K562 (cell line): ENCODE measurements around the gene RERE. TPM values are rescaled to one million over a fixed set of nuclear protein-coding genes. Genes with fewer than 3 reads are reported as not detected.

Experiments
- ATAC-seq: fragments of 200-7000 bp; cut with Tn5 transposase; 3 replicates; pipeline ENCODE4 v1.9.1; 2020; ENCODE audit warnings: moderate library complexity
- BruUV-seq: library from RNA; stranded (reverse); fragments of 400-500 nt; replicated peaks from 2 replicates; lab custom pipeline; 2021; lab: Mats Ljungman, UMichigan
- CTCF ChIA-PET: fragments of 300-600 bp; formaldehyde crosslinking; extraction: SDS; loops from one replicate; lab custom pipeline; 2021; ENCODE audit warnings: low intra/inter-chr PET ratio; lab: Yijun Ruan, JAX
- POLR2A ChIA-PET: fragments of 300-600, 350-650 bp; sonication (Branson Sonifier 250); formaldehyde crosslinking; extraction: SDS; loops from one replicate; lab custom pipeline; 2021; ENCODE audit warnings: antibody characterized with exemption, inconsistent platforms; lab: Yijun Ruan, JAX
- DNase-seq, 4 experiments: peaks; one replicate each; pipeline versions ENCODE4 v3.0.0 to v3.0.0-alpha.2; 2011 to 2018; ENCODE audit warnings: low spot score in 3 of 4, mixed read lengths in 3 of 4; ENCODE audit errors: extremely low read depth in 1 of 4
- FAIRE-seq: peaks from 2 replicates; lab custom pipeline; 2011; peaks lifted over from hg19 to GRCh38; lab: Jason Lieb, UNC
- H2AFZ ChIP-seq: 2 replicates; pipeline ENCODE4 v1.6.0; 2011; ENCODE audit warnings: low read depth, low read length, control low read depth, inconsistent platforms
- H3K27ac ChIP-seq: fragments of 200-600 bp; 3 replicates; pipeline ENCODE4 v1.8.0; 2011; ENCODE audit warnings: low read depth, mild to moderate bottlenecking, control low read depth, inconsistent platforms, low read length, moderate library complexity, mixed read lengths; ENCODE audit errors: extremely low read depth
- H3K27me3 ChIP-seq, 2 experiments: fragments of 300-600 bp in 1 of 2; 2 replicates in 1 of 2; 3 replicates in 1 of 2; pipeline versions ENCODE4 v1.6.0 to v1.8.0; 2011; ENCODE audit warnings: inconsistent platforms in 2 of 2, low read length in 2 of 2, mild to moderate bottlenecking in 1 of 2, mixed read lengths in 1 of 2, moderate library complexity in 1 of 2; ENCODE audit not compliant: control insufficient read depth in 2 of 2, insufficient read depth in 2 of 2
- H3K36me3 ChIP-seq: fragments of 300-600 bp; 3 replicates; pipeline ENCODE4 v1.8.0; 2011; ENCODE audit warnings: mild to moderate bottlenecking, low read length, inconsistent platforms; ENCODE audit not compliant: control insufficient read depth, insufficient read depth
- H3K4me1 ChIP-seq, 2 experiments: fragments of 200-600 bp in 1 of 2; replicated peaks in 1 of 2; 2 replicates in 1 of 2; 3 replicates in 1 of 2; pipeline versions ENCODE4 v1.5.1 to v1.8.0; 2011; ENCODE audit warnings: inconsistent platforms in 2 of 2, low read length in 2 of 2, mild to moderate bottlenecking in 1 of 2, mixed read lengths in 1 of 2, moderate library complexity in 1 of 2; ENCODE audit not compliant: control insufficient read depth in 2 of 2, insufficient read depth in 2 of 2
- H3K4me2 ChIP-seq: 2 replicates; pipeline ENCODE4 v1.6.1; 2011; ENCODE audit warnings: low read length, control low read depth, inconsistent platforms, mixed read lengths; ENCODE audit not compliant: insufficient read depth
- H3K4me3 ChIP-seq: fragments of 200-600 bp; sonication (generic), shearing (Covaris generic); 2 replicates; pipeline ENCODE4 v1.5.1; 2016; ENCODE audit warnings: control low read depth, inconsistent platforms
- H3K79me2 ChIP-seq: fragments of 200-600 bp; 3 replicates; pipeline ENCODE4 v1.8.0; 2011; ENCODE audit warnings: low read length, inconsistent platforms; ENCODE audit not compliant: control insufficient read depth, insufficient read depth
- H3K9ac ChIP-seq, 2 experiments: 2 replicates each; pipeline versions ENCODE4 v1.6.0 to v1.6.1; 2011; ENCODE audit warnings: low read depth in 2 of 2, low read length in 2 of 2, control low read depth in 1 of 2, inconsistent platforms in 1 of 2, mild to moderate bottlenecking in 1 of 2, mixed read lengths in 1 of 2; ENCODE audit not compliant: insufficient read depth in 1 of 2
- H3K9me1 ChIP-seq: one replicate; pipeline ENCODE4 v1.6.0; 2011; ENCODE audit warnings: inconsistent platforms, mild to moderate bottlenecking, low read length, moderate library complexity; ENCODE audit not compliant: control insufficient read depth, insufficient read depth
- H3K9me3 ChIP-seq: replicated peaks from 2 replicates; pipeline ENCODE4 v1.5.1; 2011; ENCODE audit warnings: low read depth, low read length, inconsistent platforms; ENCODE audit not compliant: control insufficient read depth, insufficient read depth
- H4K20me1 ChIP-seq: replicated peaks from 2 replicates; pipeline ENCODE4 v1.6.1; 2011; ENCODE audit warnings: low read length, inconsistent platforms, mixed read lengths; ENCODE audit not compliant: control insufficient read depth, insufficient read depth
- BCL6 ChIP-seq: fragments of 250-450 bp; sonication (Bioruptor Pico); IDR thresholded peaks from 2 replicates; pipeline ENCODE4 v1.4.0; 2020
- C11orf30 ChIP-seq: fragments of 450-650 bp; IDR thresholded peaks from 2 replicates; pipeline ENCODE4 v1.6.1; 2016; ENCODE audit warnings: low read depth, mild to moderate bottlenecking
- ETS2 ChIP-seq: IDR thresholded peaks from 2 replicates; pipeline ENCODE4 v1.6.1; 2016; ENCODE audit warnings: borderline replicate concordance, missing genetic modification characterization, mild to moderate bottlenecking, moderate library complexity, missing compliant biosample characterization; ENCODE audit not compliant: poor library complexity, severe bottlenecking
- HNRNPL ChIP-seq: fragments of 200-400 bp; formaldehyde crosslinking; IDR thresholded peaks from 2 replicates; pipeline ENCODE4 v1.6.1; 2017; ENCODE audit warnings: low read depth, mild to moderate bottlenecking, low read length
- POLR2AphosphoS2 ChIP-seq: IDR thresholded peaks from 2 replicates; pipeline ENCODE4 v1.6.1; 2012; ENCODE audit warnings: low read length, improper control_type of control experiment
- PRPF4 ChIP-seq: fragments of 200-400 bp; formaldehyde crosslinking; IDR thresholded peaks from one replicate; pipeline ENCODE4 v1.6.1; 2017; ENCODE audit warnings: low read length, low read depth, mild to moderate bottlenecking; ENCODE audit not compliant: insufficient read depth, poor library complexity, severe bottlenecking
- SPI1 ChIP-seq: IDR thresholded peaks from 2 replicates; pipeline ENCODE4 v1.6.1; 2011; ENCODE audit warnings: low read depth, low read length, control low read depth, borderline replicate concordance
- TFE3 ChIP-seq: fragments of 450-650 bp; formaldehyde crosslinking; IDR thresholded peaks from 2 replicates; pipeline ENCODE4 v1.4.0; 2020; ENCODE audit warnings: mild to moderate bottlenecking, mixed read lengths
- TSC22D4 ChIP-seq: fragments of 450-650 bp; IDR thresholded peaks from 2 replicates; pipeline ENCODE4 v1.6.1; 2016; ENCODE audit warnings: missing genetic modification characterization, missing biosample characterization, control low read depth
- WGBS: fragments of 100-300 bp; shearing (Covaris generic); methylation state at CpG from one replicate; pipeline ENCODE4 v1.1.6; 2016; ENCODE audit warnings: low coverage, mixed read lengths; ENCODE audit not compliant: insufficient coverage; ENCODE audit errors: missing lambda C conversion rate; 5-methylcytosine and 5-hydroxymethylcytosine counted together
- in situ Hi-C: fragments of 300-500 bp; cut with MboI; formaldehyde crosslinking; loops from 4 replicates; pipeline ENCODE4 v1.15.0; 2018; ENCODE audit warnings: inconsistent platforms, mixed read lengths
- intact Hi-C: fragments of 100-400 bp; cut with micrococcal nuclease; formaldehyde crosslinking; loops from 2 replicates; pipeline ENCODE4 v1.14.2; 2022
- polyA plus RNA-seq, 8 experiments: library from polyadenylated mRNA; depleted of rRNA in 4 of 8; stranded (reverse) in 5 of 8; unstranded in 3 of 8; fragments of >200 nt; fragmentation: Nextera tagmentation in 2 of 8; fragmentation: Illumina TruSeq in 1 of 8; extraction: Ambion mirVana in 2 of 8; extraction: Trizol in 1 of 8; gene quantifications; 2 replicates each; pipeline versions ENCODE4 v1.2.1 to v1.2.3, GENCODE V29; 2011 to 2014; ENCODE audit warnings: inconsistent platforms in 1 of 8, missing spikeins in 1 of 8
- total RNA-seq, 7 experiments: library from RNA; depleted of rRNA in 6 of 7; stranded (reverse); fragments of >200 nt in 6 of 7; fragmentation: Illumina TruSeq in 2 of 7; extraction: Trizol in 2 of 7; gene quantifications; 2 replicates each; pipeline versions ENCODE4 v1.2.1 to v1.2.3, GENCODE V29; 2011 to 2021; ENCODE audit warnings: low replicate concordance in 1 of 7

Gene RERE
- total and polyA plus RNA-seq, 9 of the 15 experiments (the other 6 are each of a cell fraction or from before 2014, with no cell fraction given) = 3.0 to 51.5 (median 13.4) TPM

- ChIA-PET CTCF (no interaction called here), POLR2A (interaction anchor here (0.6 to 2.1 kb wide), 4 partner anchors 9 to 33 kb away, joined by 3 to 6 read pairs (median 4); no protein-coding TSS in a partner anchor)
- no peak for TF ChIP-seq SPI1
- TF ChIP-seq ETS2 (tag) = no peak
- no peak for TF ChIP-seq HNRNPL
- no peak for TF ChIP-seq POLR2AphosphoS2
- no peak for TF ChIP-seq TFE3 (CRISPR knock-in tag)
- TF ChIP-seq BCL6 = no peak
- no peak for TF ChIP-seq C11orf30
- no peak for TF ChIP-seq PRPF4
- no peak for TF ChIP-seq TSC22D4 (tag)
- no peak overlapping the region for H3K4me3 ChIP-seq
- no peaks in the 10 kb centered on the region; the same call in 2 of the 3 replicates for H3K79me2 ChIP-seq
- no peak overlapping the region for H3K4me2 ChIP-seq
- WGBS = 92% methylated on average over 13 of the region's 13 CpGs
- H3K9me3 ChIP-seq = no peaks in the 10 kb centered on the region
- FAIRE-seq (no peak), ATAC-seq (no peak), DNase-seq (no peak)
- H2AFZ ChIP-seq = no peak overlapping the region
- H3K27ac ChIP-seq = no peak overlapping the region
- H3K9me1 ChIP-seq = no peaks in the 10 kb centered on the region
- peak overlapping the region in 1 of 2 experiments; percentile 33; a peak in 1 of 4 replicates for H3K9ac ChIP-seq
- intact Hi-C loops (no loop called here), in situ Hi-C loops (no loop called here)
- H3K36me3 ChIP-seq = peaks cover 5% of the 10 kb centered on the region
- no peaks in the 10 kb centered on the region for H4K20me1 ChIP-seq
- peaks cover 9 to 15% of the 10 kb centered on the region in 2 experiments; a peak in 4 of 5 replicates for H3K4me1 ChIP-seq
- no TSS peak for BruUV-seq
- no peaks in the 10 kb centered on the region for H3K27me3 ChIP-seq
Observed at GRCh38 chr1:8462371-8462892, 355.0 kb downstream of the RERE start.
